SW480 (cell line): Measurements from ENCODE around the gene NECAB2.
A peak's percentile ranks its signal among the peaks of the same experiment; 100 is the strongest.

ENCODE experiments used
- DNase-seq: peaks from one replicate; pipeline ENCODE4 v3.0.0-alpha.2; 2016; ENCODE audit warnings: low spot score

Gene NECAB2

DNA sequence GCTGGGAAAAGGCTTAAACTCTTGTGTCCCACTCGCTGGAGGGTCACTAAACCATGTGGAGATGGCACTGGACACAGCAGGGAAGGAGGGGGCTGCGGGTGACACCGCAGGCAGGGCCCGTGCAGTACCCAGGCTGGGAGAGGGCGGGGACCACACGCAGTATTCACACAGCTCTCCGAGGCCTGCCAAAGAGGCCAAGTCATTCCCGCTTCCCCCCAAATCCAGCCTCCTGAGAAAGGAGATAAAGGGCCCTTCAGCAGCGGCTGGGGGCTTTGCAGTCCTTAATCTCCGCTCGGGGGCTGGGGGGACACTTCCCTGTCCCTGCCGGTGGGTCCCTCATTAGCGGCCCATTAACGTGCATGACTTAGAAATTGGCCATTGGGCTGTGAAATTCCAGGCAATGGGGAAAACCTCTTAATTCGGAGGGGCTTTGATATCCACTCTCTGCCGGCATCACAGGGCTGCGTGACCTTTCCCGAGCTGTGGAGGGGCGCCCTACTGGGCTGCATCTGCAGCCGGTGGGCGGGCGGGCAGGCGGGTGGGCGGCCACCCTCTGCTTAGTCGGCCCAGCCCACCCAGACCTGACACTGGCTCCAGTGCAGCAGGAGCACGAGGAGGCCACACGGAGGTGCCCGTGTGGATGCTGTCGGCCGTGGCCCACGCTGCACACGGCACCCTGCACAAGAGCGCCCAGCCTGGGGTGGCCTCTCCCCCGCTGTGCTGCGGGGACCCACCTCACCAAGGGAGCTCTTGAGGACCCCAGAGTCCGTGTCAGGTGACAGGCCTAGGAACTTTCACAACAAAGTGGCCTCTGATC is 77.2 kb downstream of the NECAB2 start:
- DNase-seq = no peak

DNA sequence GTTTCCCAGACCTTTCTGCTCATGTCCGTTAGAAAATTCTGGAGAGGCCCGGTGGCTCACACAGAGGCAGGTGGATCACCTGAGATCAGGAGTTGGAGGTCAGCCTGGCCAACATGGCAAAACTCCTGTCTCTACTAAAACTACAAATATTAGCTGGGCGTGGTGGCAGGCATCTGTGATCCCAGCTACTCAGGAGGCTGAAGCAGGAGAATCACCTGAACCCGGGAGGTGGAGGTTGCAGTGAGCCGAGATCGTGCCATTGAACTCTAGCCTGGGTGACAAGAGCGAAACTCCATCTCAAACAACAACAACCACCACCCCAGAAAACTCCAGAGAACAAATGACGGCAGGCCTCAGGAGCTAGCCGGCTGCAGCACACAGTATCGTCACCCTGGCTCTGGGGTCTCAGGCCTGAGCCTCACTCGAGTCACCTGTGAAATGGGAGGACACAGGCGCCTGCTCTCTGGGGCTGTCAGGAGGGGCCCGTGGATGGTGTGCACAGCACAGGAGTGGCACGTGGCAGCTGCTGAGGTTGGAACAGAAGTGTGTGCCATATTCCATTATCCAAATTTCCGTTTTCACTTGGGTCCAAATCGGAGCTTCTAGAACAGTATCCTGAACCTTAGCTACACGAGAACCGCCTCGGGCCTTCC is 77.9 kb downstream of the NECAB2 start:
- DNase-seq = no peak

DNA sequence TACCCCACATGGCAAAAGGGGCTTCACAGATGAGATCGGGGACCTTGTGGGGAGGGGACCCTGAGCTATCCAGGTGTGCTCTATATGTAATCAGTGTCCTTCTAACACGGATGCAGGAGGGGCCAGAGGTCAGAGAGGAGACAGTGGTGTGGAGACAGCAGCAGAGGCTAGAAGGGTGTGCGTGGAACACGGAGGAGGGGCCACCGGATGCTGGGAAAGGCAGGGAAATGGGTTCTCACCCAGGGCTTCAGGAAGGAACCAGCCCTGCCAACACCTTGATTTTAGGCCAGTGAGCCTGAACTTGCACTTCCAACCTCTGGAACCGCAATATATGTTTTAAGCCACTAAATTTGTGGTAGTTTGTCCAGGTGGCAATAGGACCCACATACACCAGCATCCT is 79.2 kb downstream of the NECAB2 start:
- DNase-seq = no peak

DNA sequence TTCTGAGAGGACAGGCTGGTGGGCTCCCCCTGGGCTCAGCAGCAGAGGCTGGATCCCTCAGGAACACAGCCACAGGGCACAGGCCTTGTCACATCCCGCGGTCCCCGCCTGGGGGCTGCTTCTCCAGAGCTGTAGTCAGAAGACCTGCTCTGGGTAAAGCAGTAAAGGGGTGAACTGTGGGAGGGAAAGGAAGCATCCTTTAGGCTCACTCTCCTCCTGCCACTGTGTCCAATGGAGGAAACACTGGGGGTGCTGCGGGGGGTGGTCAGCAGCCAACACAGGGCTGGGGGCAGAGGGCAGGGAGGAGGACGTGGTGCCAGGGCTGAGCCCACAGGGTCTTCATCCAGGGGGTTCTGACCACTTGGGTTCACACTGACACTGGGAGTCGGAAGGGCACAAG is 79.6 kb downstream of the NECAB2 start:
- no peak for DNase-seq

DNA sequence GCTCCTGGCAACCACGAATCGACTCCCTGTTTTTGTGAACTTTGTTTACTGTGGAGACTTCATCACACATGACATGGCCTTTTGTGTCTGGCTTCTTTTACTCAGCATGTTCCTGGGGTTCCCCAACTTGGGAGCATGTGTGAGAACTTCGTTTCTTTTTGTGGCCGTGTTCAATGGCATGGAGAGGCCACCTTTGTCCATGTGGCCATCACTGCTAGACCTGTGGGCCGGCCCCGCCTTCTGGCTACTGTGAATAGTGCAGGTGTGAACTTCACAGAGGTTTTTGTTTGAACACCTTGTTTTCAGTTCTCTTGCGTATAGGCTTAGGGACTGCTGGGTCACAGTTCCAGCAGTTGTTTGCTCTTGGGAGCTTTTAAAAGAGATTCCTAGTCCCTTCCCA is 80.2 kb downstream of the NECAB2 start:
- DNase-seq = peak; percentile 24

DNA sequence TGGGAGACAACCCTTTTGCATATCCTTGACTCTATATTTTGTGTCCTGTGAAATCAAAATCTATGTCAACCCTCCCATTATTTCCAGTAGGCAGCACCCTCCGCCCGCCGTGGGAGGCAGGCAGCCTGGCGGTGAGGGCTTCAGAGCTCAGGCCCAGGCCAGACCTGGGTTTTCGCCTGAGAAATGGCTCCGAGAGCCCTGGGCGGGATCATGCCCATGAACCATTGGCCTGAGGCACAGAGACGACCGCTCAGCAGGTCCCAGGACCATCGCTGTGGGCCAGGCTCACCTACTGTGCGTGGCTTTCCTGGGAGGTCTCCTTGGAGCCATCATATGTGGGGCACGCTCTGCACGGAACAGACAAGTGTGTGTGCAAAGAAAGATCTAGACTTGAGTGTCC is 80.8 kb downstream of the NECAB2 start:
- no peak for DNase-seq

DNA sequence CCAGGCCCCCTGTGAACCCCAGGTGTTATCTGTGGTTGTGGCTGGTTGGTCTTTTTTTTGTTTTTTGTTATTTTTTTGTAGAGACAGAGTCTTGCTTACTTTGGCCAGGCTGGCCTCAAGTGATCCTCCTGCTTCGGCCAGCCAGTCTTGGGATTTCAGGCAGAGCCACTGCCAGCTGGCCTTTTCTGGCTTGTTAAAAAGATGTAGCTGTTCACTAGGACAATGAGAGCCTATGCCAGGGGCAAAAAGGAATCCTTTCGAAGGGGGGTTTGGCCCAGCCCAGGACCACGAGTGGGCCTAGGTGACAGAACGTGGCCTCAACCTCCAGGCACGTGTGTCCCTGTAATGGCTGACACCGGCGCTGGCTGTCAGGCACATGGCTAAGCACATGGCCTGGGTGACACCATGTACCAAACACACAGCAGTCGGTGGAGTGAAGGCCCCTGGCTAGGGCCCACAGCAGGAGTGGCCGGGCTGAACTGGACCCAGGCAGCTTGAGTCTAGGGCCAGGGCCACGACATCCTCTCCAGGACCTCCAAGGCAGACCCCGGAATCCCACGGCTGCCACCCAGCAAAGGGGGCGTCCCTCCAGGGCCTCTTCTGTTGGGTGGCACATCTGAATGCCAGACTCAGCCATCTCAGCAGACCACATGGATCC is 81.5 kb downstream of the NECAB2 start:
- no peak for DNase-seq

DNA sequence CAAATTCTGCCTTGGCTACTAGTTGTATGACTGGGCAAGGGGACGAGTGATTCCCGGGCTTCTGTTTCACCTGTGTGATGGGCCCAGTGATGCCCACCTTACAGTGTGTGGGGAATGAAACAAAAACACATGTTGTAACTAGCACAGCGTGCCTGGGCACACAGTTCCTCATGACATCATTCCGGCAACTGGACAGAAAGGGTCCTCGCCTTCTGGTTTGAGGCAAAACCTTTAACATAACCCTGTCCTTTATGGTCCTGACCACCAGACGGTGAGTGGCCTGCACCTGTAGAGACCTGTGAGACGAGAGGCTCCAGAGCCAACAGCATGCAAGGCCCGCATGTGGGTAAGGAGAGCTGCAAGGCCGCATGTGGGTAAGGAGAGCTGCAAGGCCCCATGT is 82.3 kb downstream of the NECAB2 start:
- DNase-seq = no peak

DNA sequence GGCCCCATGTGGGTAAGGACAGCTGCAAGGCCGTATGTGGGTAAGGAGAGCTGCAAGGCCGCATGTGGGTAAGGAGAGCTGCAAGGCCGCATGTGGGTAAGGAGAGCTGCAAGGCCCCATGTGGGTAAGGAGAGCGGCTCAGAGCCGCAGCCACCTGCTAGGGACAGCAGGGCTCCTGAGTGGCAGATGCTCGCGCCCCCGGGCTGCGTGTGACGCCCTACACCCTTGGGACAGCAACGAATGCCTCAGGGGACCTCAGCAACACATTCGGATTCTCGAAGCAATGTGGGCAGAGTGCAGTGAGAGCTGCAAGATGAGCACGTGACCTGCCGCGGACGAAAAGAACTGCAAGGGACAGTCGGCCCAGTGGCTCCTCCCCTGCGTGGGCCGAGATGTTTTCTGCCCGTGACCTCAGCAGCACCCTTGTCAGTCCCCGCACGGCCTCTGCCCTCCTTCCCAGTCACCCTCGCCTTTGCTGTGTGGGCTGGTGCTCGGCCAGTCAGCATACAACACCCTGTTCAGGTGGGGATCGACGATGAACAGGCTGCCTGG is 84.1 kb downstream of the NECAB2 start:
- DNase-seq = no peak
